Tibial artery (tissue), 4 donors: ENCODE data around the gene ZKSCAN3.
"Not testable (repeated sequence)": the region's sequence is repeated elsewhere in the genome, so short reads cannot be mapped to it uniquely, and the experiment has no call there.

ENCODE experiments used
- DNase-seq, 2 donors: peaks; one replicate each; pipeline ENCODE4 v3.0.0-alpha.2; 2019
- H3K27ac ChIP-seq, 2 donors: fragments of 200-600 bp; sonication (generic) in 1 of 2; 1 replicate in 1 of 2; 2 replicates in 1 of 2; pipeline ENCODE4 v1.5.1; 2018 to 2019; ENCODE audit warnings: mild to moderate bottlenecking in 1 of 2
- H3K27me3 ChIP-seq, 2 donors: fragments of 200-600 bp; sonication (generic) in 1 of 2; one replicate each; pipeline versions ENCODE4 v1.5.1 to v1.6.0; 2016 to 2019
- H3K36me3 ChIP-seq, 3 donors: fragments of 200-600 bp; sonication (generic) in 2 of 3; one replicate each; pipeline ENCODE4 v1.5.1; 2016 to 2019; ENCODE audit warnings: mild to moderate bottlenecking in 2 of 3
- H3K4me1 ChIP-seq, 4 donors: fragments of 200-600 bp; sonication (generic) in 2 of 4; 1 replicate in 3 of 4; 2 replicates in 1 of 4; pipeline ENCODE4 v1.5.1; 2016 to 2019
- H3K4me3 ChIP-seq, 2 donors: fragments of 200-600 bp; sonication (generic) in 1 of 2; 1 replicate in 1 of 2; 2 replicates in 1 of 2; pipeline ENCODE4 v1.5.1; 2018 to 2019; ENCODE audit warnings: mild to moderate bottlenecking in 2 of 2
- H3K9me3 ChIP-seq, 3 donors: fragments of 200-600 bp; sonication (generic) in 1 of 3; one replicate each; pipeline ENCODE4 v1.5.1; 2016 to 2019
- intact Hi-C: fragments of 100-400 bp; cut with DNase I; formaldehyde crosslinking; loops from one replicate; pipeline ENCODE4 v1.15.0; 2023; ENCODE audit warnings: low total_unique reads
- TF ChIP-seq, protein P1 (sequence below), 2 experiments: fragments of 200-600 bp in 1 of 2; fragments of 450-650 bp in 1 of 2; IDR thresholded peaks; one replicate each; pipeline ENCODE4 v1.5.1; 2017 to 2019; ENCODE audit warnings: antibody characterized with exemption in 2 of 2, mild to moderate bottlenecking in 1 of 2, moderate library complexity in 1 of 2

ZKSCAN3 gene

DNA sequence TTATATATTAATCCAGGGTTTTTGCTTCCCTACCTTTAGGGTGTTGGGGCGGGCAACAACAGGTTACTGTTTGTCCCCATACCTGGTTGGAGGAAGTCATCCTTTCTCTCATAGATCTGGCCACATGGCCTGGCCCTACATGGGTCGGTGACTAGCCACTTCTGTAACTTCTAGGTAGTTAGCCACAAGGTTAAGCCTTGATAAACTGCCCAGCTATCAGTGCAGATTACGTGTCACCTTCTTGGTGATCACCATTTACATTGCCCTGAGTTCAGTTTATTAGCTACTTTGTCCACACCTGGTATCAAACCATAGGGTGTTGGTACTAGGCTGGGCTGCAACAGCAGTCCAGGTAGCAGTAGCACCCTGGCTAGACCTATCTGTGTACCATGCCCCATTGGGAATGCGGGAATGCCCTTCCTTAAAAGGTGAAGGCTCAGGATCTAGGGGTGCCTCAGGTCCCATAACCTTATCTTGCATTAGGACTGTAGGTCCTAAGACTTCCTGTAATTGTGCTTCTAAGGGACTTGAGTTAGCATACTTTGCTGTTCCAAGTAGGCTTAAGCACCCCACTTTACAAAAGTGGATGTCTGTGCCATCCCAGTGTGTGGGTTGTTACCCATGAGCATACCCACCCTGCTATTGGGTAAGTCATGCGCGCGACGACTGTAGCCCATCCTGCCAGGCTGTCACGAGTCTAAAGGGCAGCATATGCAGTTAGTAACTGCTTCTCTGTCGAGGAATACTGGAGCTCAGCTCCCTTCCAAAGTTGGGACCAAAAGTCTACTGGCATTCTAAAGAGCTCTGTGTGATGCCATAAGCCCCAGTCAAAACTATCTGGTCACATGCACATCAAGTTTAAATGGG, 5.2 kb downstream of the ZKSCAN3 start:
- Histone ChIP-seq H3K9me3 (no peaks in the 10 kb centered on the region), H3K36me3 (peaks cover 0 to 9% (median 0%) of the 10 kb centered on the region in 3 donors), H3K4me3 (peak overlapping the region; percentile 67 to 69), H3K27me3 (no peaks in the 10 kb centered on the region), H3K27ac (peak overlapping the region; percentile 77 to 82), H3K4me1 (peaks cover 0 to 31% (median 27%) of the 10 kb centered on the region in 4 donors)
- intact Hi-C loops = loop anchor here (5.0 to 10.0 kb wide), 3 partner anchors 100 to 218 kb away; partner anchors contain the start of genes NKAPL, ZKSCAN4 and ZSCAN9
- no peak for DNase-seq
- TF ChIP-seq, protein P1, sequence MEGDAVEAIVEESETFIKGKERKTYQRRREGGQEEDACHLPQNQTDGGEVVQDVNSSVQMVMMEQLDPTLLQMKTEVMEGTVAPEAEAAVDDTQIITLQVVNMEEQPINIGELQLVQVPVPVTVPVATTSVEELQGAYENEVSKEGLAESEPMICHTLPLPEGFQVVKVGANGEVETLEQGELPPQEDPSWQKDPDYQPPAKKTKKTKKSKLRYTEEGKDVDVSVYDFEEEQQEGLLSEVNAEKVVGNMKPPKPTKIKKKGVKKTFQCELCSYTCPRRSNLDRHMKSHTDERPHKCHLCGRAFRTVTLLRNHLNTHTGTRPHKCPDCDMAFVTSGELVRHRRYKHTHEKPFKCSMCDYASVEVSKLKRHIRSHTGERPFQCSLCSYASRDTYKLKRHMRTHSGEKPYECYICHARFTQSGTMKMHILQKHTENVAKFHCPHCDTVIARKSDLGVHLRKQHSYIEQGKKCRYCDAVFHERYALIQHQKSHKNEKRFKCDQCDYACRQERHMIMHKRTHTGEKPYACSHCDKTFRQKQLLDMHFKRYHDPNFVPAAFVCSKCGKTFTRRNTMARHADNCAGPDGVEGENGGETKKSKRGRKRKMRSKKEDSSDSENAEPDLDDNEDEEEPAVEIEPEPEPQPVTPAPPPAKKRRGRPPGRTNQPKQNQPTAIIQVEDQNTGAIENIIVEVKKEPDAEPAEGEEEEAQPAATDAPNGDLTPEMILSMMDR (IDR thresholded peaks at IDR 0.05) = no peak

DNA sequence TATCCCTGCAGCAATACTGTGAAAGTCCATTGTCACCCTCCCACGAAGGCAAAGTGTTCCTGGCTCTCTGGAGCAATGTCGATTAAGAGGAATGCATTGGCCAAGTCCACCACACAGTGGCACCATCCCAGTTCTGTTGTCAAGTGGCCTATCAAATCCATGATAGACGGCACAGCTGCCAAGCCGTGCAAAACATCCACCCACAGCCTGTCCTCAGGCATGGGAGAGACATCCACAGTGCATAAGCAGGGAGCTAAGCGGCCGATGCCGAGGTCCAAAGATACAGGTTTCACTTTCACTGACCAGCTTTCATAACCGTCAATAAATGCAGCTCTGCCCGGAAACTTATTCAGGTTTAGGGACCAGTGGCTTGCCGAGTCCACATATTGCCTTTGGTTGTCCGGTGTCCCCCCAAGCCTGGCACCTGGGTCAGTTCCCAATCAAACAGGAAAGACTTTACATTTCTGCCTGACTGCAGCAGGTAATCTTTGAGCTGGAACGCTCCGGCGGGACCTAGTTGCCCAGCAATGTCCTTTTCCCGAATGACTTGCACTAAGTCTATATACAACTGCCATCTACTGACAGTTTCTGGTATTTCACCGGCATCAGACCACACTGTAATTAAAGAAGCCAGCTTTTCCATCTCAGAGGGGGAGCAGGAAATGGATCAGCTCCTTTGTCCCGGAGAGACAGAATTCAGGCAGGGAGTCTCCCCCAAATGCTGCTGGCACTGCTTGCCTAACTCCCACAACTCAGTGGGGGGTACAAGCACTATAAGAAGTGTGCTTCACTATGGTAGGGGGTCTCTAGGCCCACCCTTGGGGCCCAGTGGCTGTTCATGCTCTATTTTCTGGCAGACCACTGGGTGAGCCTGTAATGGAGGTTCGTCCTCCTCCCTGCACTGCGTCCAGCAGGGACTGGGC, 6.3 kb downstream of the ZKSCAN3 start:
- intact Hi-C loops = loop anchor here (5.0 to 10.0 kb wide), 3 partner anchors 101 to 219 kb away; partner anchors contain the start of genes NKAPL, ZKSCAN4 and ZSCAN9
- Histone ChIP-seq H3K4me3 (peak overlapping the region; percentile 67 to 69), H3K27ac (peak overlapping the region; percentile 77 to 82), H3K9me3 (no peaks in the 10 kb centered on the region), H3K27me3 (no peaks in the 10 kb centered on the region), H3K36me3 (peaks cover 0 to 20% (median 0%) of the 10 kb centered on the region in 3 donors), H3K4me1 (peaks cover 0 to 23% (median 20%) of the 10 kb centered on the region in 4 donors)
- TF ChIP-seq, protein P1 (IDR thresholded peaks at IDR 0.05) = peak; percentile 79 to 84
- DNase-seq = peak; percentile 68 to 79

DNA sequence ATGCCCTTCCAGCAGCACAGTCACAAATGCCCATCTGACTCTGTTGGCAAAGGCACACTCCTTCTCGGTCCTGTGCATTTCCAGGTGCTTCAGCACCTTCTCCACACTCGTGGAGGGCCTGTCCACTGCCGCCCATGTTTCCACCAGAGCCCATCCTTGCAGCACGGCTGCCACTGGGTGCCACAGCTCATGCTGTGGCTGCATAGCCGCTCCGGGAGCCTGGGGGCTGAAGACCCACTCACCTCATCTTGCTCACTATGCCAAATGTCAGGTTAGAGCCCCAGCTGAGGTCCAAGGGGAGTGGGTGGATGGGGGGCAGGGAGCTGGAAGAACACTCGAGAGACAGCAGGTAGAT, 6.9 kb downstream of the ZKSCAN3 start:
- intact Hi-C loops = loop anchor here (5.0 to 10.0 kb wide), 3 partner anchors 102 to 219 kb away; partner anchors contain the start of genes NKAPL, ZKSCAN4 and ZSCAN9
- TF ChIP-seq, protein P1 (IDR thresholded peaks at IDR 0.05) = no peak
- Histone ChIP-seq H3K4me3 (no peak overlapping the region), H3K36me3 (peaks cover under 1 to 26% (median under 1%) of the 10 kb centered on the region in 3 donors), H3K27ac (peak overlapping the region; percentile 77 to 82), H3K9me3 (no peaks in the 10 kb centered on the region), H3K27me3 (no peaks in the 10 kb centered on the region), H3K4me1 (peaks cover 0 to 19% (median 17%) of the 10 kb centered on the region in 4 donors)
- no peak for DNase-seq

DNA sequence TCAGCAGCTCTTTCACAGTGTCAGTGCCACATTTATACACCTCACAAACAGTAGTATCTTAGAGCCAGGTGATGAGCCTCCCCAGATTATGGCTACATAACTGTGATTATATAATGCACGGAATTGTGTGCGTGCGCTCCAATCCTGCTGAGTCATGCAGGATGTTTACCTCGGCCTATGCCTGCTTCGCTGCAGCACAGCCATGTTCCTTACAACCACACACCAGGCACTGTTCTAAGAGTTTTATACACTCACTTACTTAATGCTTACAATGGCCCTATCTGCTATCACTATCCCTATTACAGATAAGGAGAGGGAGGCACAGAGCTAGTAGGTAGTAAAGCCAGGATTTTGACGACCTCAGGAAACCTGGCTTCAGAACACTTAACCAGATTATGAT, 7.3 kb downstream of the ZKSCAN3 start:
- no peak overlapping the region for H3K27ac ChIP-seq
- TF ChIP-seq, protein P1 (IDR thresholded peaks at IDR 0.05) = no peak
- intact Hi-C loops = loop anchor here (5.0 to 10.0 kb wide), 3 partner anchors 102 to 220 kb away; partner anchors contain the start of genes NKAPL, ZKSCAN4 and ZSCAN9

DNA sequence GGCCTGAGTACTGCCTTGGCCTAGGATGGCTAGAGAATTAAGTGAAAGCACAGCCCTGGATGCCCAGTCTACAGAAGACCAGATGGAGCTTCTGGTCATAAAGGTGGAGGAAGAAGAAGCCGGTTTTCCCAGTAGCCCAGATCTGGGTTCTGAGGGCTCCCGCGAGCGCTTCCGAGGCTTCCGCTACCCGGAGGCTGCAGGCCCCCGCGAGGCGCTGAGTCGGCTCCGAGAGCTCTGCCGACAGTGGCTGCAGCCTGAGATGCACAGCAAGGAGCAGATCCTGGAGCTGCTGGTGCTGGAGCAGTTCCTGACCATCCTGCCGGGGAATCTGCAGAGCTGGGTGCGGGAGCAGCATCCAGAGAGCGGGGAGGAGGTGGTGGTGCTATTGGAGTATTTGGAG, 9.8 kb downstream of the ZKSCAN3 start:
- not testable (repeated sequence) for DNase-seq, H3K27ac ChIP-seq, H3K9me3 ChIP-seq, H3K27me3 ChIP-seq, H3K4me3 ChIP-seq
- peaks cover 0 to 19% (median 15%) of the 10 kb centered on the region in 4 donors for H3K4me1 ChIP-seq
- intact Hi-C loops = loop anchor here (5.0 to 10.0 kb wide), 3 partner anchors 105 to 222 kb away; partner anchors contain the start of genes NKAPL, ZKSCAN4 and ZSCAN9
- peaks cover 24 to 55% (median 27%) of the 10 kb centered on the region in 3 donors for H3K36me3 ChIP-seq

More for the DNA sequence above, 7.3 kb downstream of the ZKSCAN3 start:
- H3K4me1 ChIP-seq = peaks cover 0 to 19% (median 17%) of the 10 kb centered on the region in 4 donors
- peaks cover 4 to 30% (median 4%) of the 10 kb centered on the region in 3 donors for H3K36me3 ChIP-seq
- no peaks in the 10 kb centered on the region for H3K27me3 ChIP-seq
- DNase-seq = no peak
- H3K4me3 ChIP-seq = no peak overlapping the region
- no peaks in the 10 kb centered on the region for H3K9me3 ChIP-seq
